Endothelial cell (in vitro differentiated cells): ENCODE data around the gene NECAB3. TPM values are rescaled to one million over a fixed set of nuclear protein-coding genes. Genes with fewer than 3 reads are reported as not detected.
A peak's percentile ranks its signal among the peaks of the same experiment; 100 is the strongest.

ENCODE experiments used
- DNase-seq: peaks from one replicate; pipeline ENCODE4 v3.0.0; 2021; ENCODE audit warnings: low spot score
- H3K27ac Mint-ChIP-seq: one replicate; pipeline ENCODE4 v1.8.0; 2021; ENCODE audit warnings: mixed read lengths, inconsistent platforms; ENCODE audit not compliant: unreplicated experiment
- H3K27me3 Mint-ChIP-seq: one replicate; pipeline ENCODE4 v1.8.0; 2021; ENCODE audit warnings: mild to moderate bottlenecking, moderate library complexity, mixed read lengths, inconsistent platforms; ENCODE audit not compliant: unreplicated experiment
- H3K36me3 Mint-ChIP-seq: one replicate; pipeline ENCODE4 v1.8.0; 2021; ENCODE audit warnings: mild to moderate bottlenecking, low read depth, mixed read lengths, inconsistent platforms; ENCODE audit not compliant: unreplicated experiment
- H3K4me1 Mint-ChIP-seq: one replicate; pipeline ENCODE4 v1.8.0; 2021; ENCODE audit warnings: mild to moderate bottlenecking, mixed read lengths, inconsistent platforms; ENCODE audit not compliant: unreplicated experiment
- H3K4me3 Mint-ChIP-seq: one replicate; pipeline ENCODE4 v1.8.0; 2021; ENCODE audit warnings: mild to moderate bottlenecking, mixed read lengths, inconsistent platforms; ENCODE audit not compliant: unreplicated experiment
- H3K9me3 Mint-ChIP-seq: one replicate; pipeline ENCODE4 v1.8.0; 2021; ENCODE audit warnings: mixed read lengths, inconsistent platforms; ENCODE audit not compliant: unreplicated experiment
- total RNA-seq: library from RNA; stranded (reverse); fragmentation: NEBNext Ultra II Directional; extraction: Animal tissue kit (Norgen Biotek cat#: 25700); gene quantifications from one replicate; pipeline ENCODE4 v1.2.1, GENCODE V29; 2021; ENCODE audit not compliant: unreplicated experiment
- TF ChIP-seq, protein P1 (sequence below): fragments of 200-600 bp; sonication (generic); IDR thresholded peaks from one replicate; pipeline ENCODE4 v1.5.0; 2021; ENCODE audit warnings: antibody characterized with exemption; ENCODE audit not compliant: unreplicated experiment

The NECAB3 gene
- total RNA-seq, 1 donor from 2014 or later: 9.8 TPM

DNA sequence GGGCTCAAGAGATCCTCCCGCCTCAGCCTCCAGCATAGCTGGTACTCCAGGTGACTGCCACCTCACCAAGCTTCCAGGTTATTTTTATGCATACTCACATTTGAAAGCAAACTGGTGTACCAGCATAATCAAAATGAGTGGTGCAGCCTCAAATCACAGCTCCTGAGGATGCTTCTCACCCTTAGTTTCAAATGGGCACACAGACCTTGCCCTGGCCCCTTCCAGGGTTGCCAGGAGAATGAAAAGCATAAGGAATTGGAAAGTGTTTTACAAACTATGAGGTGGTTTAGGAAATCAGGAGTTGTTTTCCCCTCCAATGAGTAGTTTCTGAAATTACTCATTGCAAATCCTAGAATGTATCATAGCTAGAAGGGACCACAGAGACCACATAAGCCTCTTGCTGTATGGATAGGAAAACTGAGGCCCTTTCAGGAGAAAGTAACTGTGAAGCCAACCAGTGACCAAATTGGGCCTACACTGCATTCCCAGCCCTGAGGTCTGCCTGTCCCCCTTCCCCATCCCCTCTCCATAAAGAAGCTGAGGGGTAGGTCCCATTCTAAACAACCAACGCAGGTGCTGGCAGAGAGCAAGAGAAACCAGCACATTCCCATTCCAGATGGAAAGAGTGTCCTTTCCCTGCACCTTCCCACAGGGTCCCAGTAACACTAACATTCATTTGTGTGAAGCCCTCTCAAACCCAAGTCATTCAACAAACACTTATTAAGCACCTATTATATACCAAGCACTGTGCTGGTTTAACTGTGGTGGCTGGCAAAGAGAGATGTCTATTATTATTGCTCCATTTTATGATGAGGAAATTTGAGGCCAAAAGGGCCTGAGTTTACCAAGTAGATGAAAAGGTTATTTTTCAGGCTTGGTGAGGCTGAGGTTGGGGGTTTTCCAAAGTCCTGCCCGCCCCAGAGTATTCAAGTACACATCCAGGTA, 14.0 kb upstream of the NECAB3 start:
- Mint-ChIP-seq H3K4me1 (peaks cover 7% of the 10 kb centered on the region), H3K27ac (no peak overlapping the region), H3K4me3 (no peak overlapping the region), H3K27me3 (peaks cover 3% of the 10 kb centered on the region), H3K9me3 (no peaks in the 10 kb centered on the region), H3K36me3 (no peaks in the 10 kb centered on the region)
- no peak for DNase-seq
- TF ChIP-seq, protein P1, sequence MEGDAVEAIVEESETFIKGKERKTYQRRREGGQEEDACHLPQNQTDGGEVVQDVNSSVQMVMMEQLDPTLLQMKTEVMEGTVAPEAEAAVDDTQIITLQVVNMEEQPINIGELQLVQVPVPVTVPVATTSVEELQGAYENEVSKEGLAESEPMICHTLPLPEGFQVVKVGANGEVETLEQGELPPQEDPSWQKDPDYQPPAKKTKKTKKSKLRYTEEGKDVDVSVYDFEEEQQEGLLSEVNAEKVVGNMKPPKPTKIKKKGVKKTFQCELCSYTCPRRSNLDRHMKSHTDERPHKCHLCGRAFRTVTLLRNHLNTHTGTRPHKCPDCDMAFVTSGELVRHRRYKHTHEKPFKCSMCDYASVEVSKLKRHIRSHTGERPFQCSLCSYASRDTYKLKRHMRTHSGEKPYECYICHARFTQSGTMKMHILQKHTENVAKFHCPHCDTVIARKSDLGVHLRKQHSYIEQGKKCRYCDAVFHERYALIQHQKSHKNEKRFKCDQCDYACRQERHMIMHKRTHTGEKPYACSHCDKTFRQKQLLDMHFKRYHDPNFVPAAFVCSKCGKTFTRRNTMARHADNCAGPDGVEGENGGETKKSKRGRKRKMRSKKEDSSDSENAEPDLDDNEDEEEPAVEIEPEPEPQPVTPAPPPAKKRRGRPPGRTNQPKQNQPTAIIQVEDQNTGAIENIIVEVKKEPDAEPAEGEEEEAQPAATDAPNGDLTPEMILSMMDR: no peak

DNA sequence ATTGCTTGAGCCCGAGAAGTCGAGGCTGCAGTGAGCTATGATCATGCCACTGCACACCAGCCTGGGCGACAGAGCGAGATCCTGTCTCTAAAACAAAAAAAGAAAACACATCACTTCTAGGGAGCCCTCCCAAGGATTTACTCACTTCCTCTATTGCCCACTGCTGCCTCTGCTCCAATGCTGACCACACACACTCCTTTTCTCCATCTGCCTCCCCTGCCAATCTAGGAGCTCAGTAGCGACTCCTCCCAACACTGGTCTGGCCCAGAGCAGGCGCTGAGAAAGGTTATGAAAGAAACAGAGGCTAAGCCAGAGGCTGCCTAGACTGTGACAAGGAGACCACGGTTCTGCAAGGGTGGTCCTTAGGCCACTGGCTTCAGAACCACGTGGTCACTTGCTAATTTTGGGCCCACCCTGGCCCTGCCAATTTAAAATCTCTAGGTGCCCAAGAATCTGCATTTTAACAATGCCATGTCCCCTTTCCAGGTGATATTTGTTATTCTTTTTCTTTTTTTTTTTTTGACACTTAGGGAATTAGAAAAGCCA, 13.2 kb upstream of the NECAB3 start:
- Mint-ChIP-seq H3K27me3 (peaks cover 3% of the 10 kb centered on the region), H3K4me1 (peaks cover 7% of the 10 kb centered on the region), H3K4me3 (no peak overlapping the region), H3K27ac (no peak overlapping the region), H3K9me3 (no peaks in the 10 kb centered on the region), H3K36me3 (no peaks in the 10 kb centered on the region)
- TF ChIP-seq, protein P1: no peak
- DNase-seq: no peak

DNA sequence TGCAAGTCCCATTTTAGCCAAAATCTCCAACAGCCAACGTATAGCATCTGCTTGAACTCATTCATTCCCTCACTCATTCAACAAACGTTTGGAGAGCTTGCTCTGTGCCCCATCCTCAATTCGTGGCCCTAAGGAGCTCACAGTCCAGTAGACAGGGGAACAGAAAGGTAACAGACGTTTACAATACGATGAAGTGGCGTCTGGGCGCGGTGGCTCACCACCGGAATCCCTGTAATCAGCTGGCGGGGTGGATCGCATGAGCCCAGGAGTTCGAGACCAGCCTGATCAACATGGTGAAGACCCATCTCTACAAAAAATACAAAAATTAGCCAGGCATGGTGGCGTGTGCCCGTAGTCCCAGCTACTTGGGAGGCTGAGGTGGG, 12.7 kb upstream of the NECAB3 start:
- Mint-ChIP-seq H3K4me3 (peak overlapping the region; percentile 79), H3K9me3 (no peaks in the 10 kb centered on the region), H3K4me1 (peaks cover 7% of the 10 kb centered on the region), H3K27me3 (peaks cover 3% of the 10 kb centered on the region), H3K36me3 (no peaks in the 10 kb centered on the region), H3K27ac (peak overlapping the region; percentile 40)
- TF ChIP-seq, protein P1: no peak
- DNase-seq: no peak

DNA sequence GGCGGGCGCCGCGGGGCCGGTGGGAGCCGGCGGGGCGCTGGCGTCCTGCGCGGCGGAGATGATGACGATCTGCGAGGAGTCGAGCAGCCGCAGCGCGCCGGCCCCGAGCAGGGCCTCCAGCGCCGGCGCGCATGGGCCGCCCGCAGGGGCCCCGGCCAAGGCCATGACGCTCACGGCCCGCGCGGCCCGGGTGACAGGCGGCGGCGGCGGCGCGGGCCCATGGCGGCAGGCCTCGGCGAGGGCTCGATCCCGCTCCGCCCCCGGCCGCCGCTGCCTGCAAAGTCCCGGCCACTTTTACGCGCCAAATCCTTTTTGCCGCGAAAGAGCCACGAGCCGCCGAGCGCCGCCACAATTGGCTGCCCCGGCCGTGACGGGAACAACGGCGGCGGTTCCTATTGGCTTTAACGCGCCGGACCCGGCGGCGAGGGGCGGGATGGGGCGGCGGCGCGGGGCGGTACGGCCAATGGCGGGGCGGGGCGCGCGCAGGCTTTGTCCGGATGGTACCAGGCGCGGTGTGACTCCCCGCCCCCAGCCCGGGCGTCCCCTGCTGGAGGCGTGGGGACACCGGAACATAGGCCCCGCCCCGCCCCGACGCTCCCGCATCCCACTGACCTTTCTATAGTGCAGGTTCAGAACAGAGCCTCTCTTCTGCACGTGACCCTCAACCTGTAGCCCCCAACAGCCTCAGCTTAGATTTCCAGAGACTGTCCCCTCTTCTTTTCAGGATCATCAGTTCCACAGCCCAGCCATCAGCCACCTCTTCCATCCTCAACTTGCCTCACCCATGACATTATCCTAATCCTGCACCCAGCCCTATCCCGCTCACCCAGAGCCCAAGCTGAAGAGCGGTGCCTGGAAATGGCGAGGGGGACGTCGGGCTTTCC, 12.1 kb upstream of the NECAB3 start, which contains the start of gene E2F1:
TSS of gene E2F1 (minus strand) at position 286 of the 884 bp plus-strand sequence. CDS start at position 165, 121 bp downstream.
- TF ChIP-seq, protein P1: peak; percentile 34
- peak; percentile 98 for DNase-seq
- H3K27me3 Mint-ChIP-seq: peaks cover 1% of the 10 kb centered on the region
- H3K36me3 Mint-ChIP-seq: no peaks in the 10 kb centered on the region
- H3K4me3 Mint-ChIP-seq: peak within 1 kb of the TSS; percentile 83
- H3K27ac Mint-ChIP-seq: peak within 1 kb of the TSS; percentile 40
- peaks cover 7% of the 10 kb centered on the region for H3K4me1 Mint-ChIP-seq
- no peaks in the 10 kb centered on the region for H3K9me3 Mint-ChIP-seq
